ENCODE results near the gene TBC1D24.

The TBC1D24 gene

GRCh38 chr16:2467528-2468232 lies 7.2 kb upstream of the TBC1D24 start:
- H3K4me3 ChIP-seq (ENCODE audit: low read depth, low read length) = peak overlapping the region; percentile 35
- TF ChIP-seq CTCF (IDR thresholded peaks at IDR 0.05; ENCODE audit: low read depth, low read length, missing control alignments) = no peak
- DNase-seq (ENCODE audit: low read depth) = peak; percentile 32
- in situ Hi-C loops (cut with HindIII; ENCODE audit: low sequenced_read_pairs) = no loop called here

GRCh38 chr16:2468233-2468724 lies 6.6 kb upstream of the TBC1D24 start:
- no peak for DNase-seq (ENCODE audit: low read depth)
- peak overlapping the region; percentile 35 for H3K4me3 ChIP-seq (ENCODE audit: low read depth, low read length)
- in situ Hi-C loops (cut with HindIII; ENCODE audit: low sequenced_read_pairs) = no loop called here
- no peak for TF ChIP-seq CTCF (IDR thresholded peaks at IDR 0.05; ENCODE audit: low read depth, low read length, missing control alignments)

GRCh38 chr16:2468725-2469398 lies 6.1 kb upstream of the TBC1D24 start:
- in situ Hi-C loops (cut with HindIII; ENCODE audit: low sequenced_read_pairs) = no loop called here
- TF ChIP-seq CTCF (IDR thresholded peaks at IDR 0.05; ENCODE audit: low read depth, low read length, missing control alignments) = no peak
- no peak overlapping the region for H3K4me3 ChIP-seq (ENCODE audit: low read depth, low read length)
- DNase-seq (ENCODE audit: low read depth) = no peak

GRCh38 chr16:2469399-2470233 lies 5.3 kb upstream of the TBC1D24 start:
- H3K4me3 ChIP-seq (ENCODE audit: low read depth, low read length) = no peak overlapping the region
- no peak for TF ChIP-seq CTCF (IDR thresholded peaks at IDR 0.05; ENCODE audit: low read depth, low read length, missing control alignments)
- no peak for DNase-seq (ENCODE audit: low read depth)
- in situ Hi-C loops (cut with HindIII; ENCODE audit: low sequenced_read_pairs) = no loop called here

GRCh38 chr16:2470234-2470601 lies 4.7 kb upstream of the TBC1D24 start:
- TF ChIP-seq CTCF (IDR thresholded peaks at IDR 0.05; ENCODE audit: low read depth, low read length, missing control alignments) = no peak
- no peak overlapping the region for H3K4me3 ChIP-seq (ENCODE audit: low read depth, low read length)
- in situ Hi-C loops (cut with HindIII; ENCODE audit: low sequenced_read_pairs) = no loop called here
- DNase-seq (ENCODE audit: low read depth) = no peak

- in situ Hi-C loops (cut with HindIII; ENCODE audit: low sequenced_read_pairs) = no loop called here
- DNase-seq (ENCODE audit: low read depth) = no peak
- no peak for TF ChIP-seq CTCF (IDR thresholded peaks at IDR 0.05; ENCODE audit: low read depth, low read length, missing control alignments)
- H3K4me3 ChIP-seq (ENCODE audit: low read depth, low read length) = no peak overlapping the region
Observed at GRCh38 chr16:2470603-2471015, 4.3 kb upstream of the TBC1D24 start.

All from astrocyte of the cerebellum (primary cell).